Bronchial epithelial cell (primary cell): ENCODE results near the gene SLK. TPM values are rescaled to one million over a fixed set of nuclear protein-coding genes. Genes with fewer than 3 reads are reported as not detected.
A peak's percentile ranks its signal among the peaks of the same experiment; 100 is the strongest.

ENCODE experiments used
- DNase-seq: peaks from one replicate; pipeline ENCODE4 v3.0.0-alpha.2; 2010; ENCODE audit warnings: low read depth
- FAIRE-seq: peaks from 2 replicates; lab custom pipeline; 2011; peaks lifted over from hg19 to GRCh38; lab: Jason Lieb, UNC
- H3K27me3 ChIP-seq: 2 replicates; pipeline ENCODE4 v1.5.1; 2011; ENCODE audit warnings: low read length; ENCODE audit not compliant: control insufficient read depth, insufficient read depth
- H3K36me3 ChIP-seq: 2 replicates; pipeline ENCODE4 v1.5.1; 2011; ENCODE audit warnings: low read length; ENCODE audit not compliant: control insufficient read depth, insufficient read depth
- H3K4me3 ChIP-seq: 2 replicates; pipeline ENCODE4 v1.5.1; 2011; ENCODE audit warnings: mild to moderate bottlenecking, low read depth, low read length, control low read depth
- CTCF ChIP-seq: IDR thresholded peaks from 2 replicates; pipeline ENCODE4 v1.5.1; 2011; ENCODE audit warnings: mild to moderate bottlenecking, moderate library complexity, low read length, control low read depth, inconsistent platforms; ENCODE audit not compliant: insufficient read depth, severe bottlenecking
- total RNA-seq: library from RNA; depleted of rRNA; stranded (reverse); fragments of >200 nt; gene quantifications from 2 replicates; pipeline ENCODE4 v1.2.1, GENCODE V29; 2014

SLK gene
- total RNA-seq, 1 donor from 2014 or later = 85.3 TPM

GRCh38 chr10:104036069-104036384 lies 69.1 kb downstream of the SLK start:
- DNase-seq (no peak), FAIRE-seq (peak; percentile 96)
- Histone ChIP-seq H3K4me3 (no peak overlapping the region), H3K36me3 (peaks cover 51% of the 10 kb centered on the region), H3K27me3 (no peaks in the 10 kb centered on the region)
- TF ChIP-seq CTCF = no peak

- FAIRE-seq = no peak
- Histone ChIP-seq H3K4me3 (no peak overlapping the region), H3K27me3 (no peaks in the 10 kb centered on the region), H3K36me3 (peaks cover 55% of the 10 kb centered on the region)
- no peak for DNase-seq
- TF ChIP-seq CTCF = no peak
Measured at GRCh38 chr10:104036518-104037260, 69.7 kb downstream of the SLK start.

GRCh38 chr10:104037261-104037951 lies 70.5 kb downstream of the SLK start:
- DNase-seq (no peak), FAIRE-seq (peak; percentile 7)
- Histone ChIP-seq H3K4me3 (no peak overlapping the region), H3K36me3 (peaks cover 59% of the 10 kb centered on the region), H3K27me3 (no peaks in the 10 kb centered on the region)
- TF ChIP-seq CTCF = no peak

GRCh38 chr10:104038537-104038936 lies 71.6 kb downstream of the SLK start:
- FAIRE-seq (no peak), DNase-seq (no peak)
- no peaks in the 10 kb centered on the region for H3K27me3 ChIP-seq
- TF ChIP-seq CTCF = no peak
- H3K4me3 ChIP-seq = no peak overlapping the region
- peaks cover 53% of the 10 kb centered on the region for H3K36me3 ChIP-seq

GRCh38 chr10:104038958-104039752 lies 72.2 kb downstream of the SLK start:
- H3K36me3 ChIP-seq = peaks cover 53% of the 10 kb centered on the region
- no peaks in the 10 kb centered on the region for H3K27me3 ChIP-seq
- no peak for FAIRE-seq
- no peak overlapping the region for H3K4me3 ChIP-seq
- no peak for TF ChIP-seq CTCF
- DNase-seq = no peak
